ENCODE measurements around the gene MEF2B.

GRCh38 chr19:19101540-19101939, 68.5 kb downstream of the MEF2B start:
- TF ChIP-seq POLR2A (IDR thresholded peaks at IDR 0.05) (no peak), CTCF (IDR thresholded peaks at IDR 0.05) (no peak)

Measured in adrenal gland (tissue), 5 donors.